ENCODE measurements around the gene HOXA9. TPM values are rescaled to one million over a fixed set of nuclear protein-coding genes. Genes with fewer than 3 reads are reported as not detected.
A peak's percentile ranks its signal among the peaks of the same experiment; 100 is the strongest.

The HOXA9 gene
- total RNA-seq, 2 experiments from 2014 or later, result not detected

DNA sequence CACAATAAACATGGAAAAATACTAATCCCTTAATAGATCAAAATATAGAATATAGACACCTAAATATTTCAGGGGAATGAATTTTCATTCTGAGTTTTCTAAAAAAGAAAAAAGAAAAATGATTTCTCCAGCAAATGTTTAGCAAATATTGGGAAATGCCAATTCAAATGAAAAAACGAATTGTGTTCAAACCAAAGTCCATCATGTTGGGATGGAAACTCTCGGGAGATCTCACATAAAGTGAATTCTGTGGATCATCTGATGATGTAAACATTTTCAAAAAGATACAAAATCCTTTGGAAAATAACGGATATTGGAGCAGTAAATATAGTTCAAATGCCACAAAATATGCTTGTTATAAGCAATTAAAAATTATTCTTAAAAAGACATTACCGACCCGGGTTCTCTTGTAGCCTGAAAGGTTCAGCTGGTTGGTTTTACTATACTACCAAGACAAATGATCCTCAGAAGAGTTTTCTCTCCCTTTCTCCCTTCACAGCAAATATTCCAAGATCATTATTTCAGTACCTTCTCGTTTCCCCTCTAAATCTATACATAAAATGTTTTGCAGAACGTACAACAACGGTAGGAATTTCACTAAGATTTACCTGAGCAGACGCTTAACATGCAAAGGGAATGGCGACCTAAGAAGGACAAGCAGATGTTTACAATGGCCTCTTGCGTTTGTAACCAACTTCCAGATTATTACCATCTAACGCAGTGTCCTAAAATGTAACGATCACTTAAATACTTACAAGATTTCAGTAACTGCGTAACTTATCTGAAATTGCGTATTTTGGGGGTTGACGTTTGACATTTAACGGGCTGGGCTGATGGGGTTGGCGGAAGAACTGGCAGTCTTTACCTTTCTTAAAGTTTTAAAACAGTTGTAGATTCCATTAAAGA lies 32.1 kb upstream of the HOXA9 start:
- Histone ChIP-seq H3K27ac (ENCODE audit: low read depth, low read length, poor library complexity, severe bottlenecking) (no peak overlapping the region), H3K4me1 (ENCODE audit: insufficient read depth, low read length, poor library complexity, severe bottlenecking) (peaks cover 17% of the 10 kb centered on the region), H3K9me2 (ENCODE audit: insufficient read depth, low read length) (no peaks in the 10 kb centered on the region), H3K4me2 (ENCODE audit: low read length) (no peak overlapping the region), H4K20me1 (ENCODE audit: insufficient read depth, low read length) (no peaks in the 10 kb centered on the region), H3K79me2 (ENCODE audit: insufficient read depth, low read depth, low read length) (no peaks in the 10 kb centered on the region), H2AFZ (ENCODE audit: low read length) (no peak overlapping the region), H3K4me3 (ENCODE audit: low read depth, low read length, poor library complexity, severe bottlenecking) (no peak overlapping the region), H3K9me3 (ENCODE audit: low read length) (no peaks in the 10 kb centered on the region), H3K36me3 (ENCODE audit: insufficient read depth, low read length) (no peaks in the 10 kb centered on the region)
- DNase-seq (ENCODE audit: low spot score), result no peak
- TF ChIP-seq EZH2phosphoT487 (IDR thresholded peaks at IDR 0.05; ENCODE audit: borderline replicate concordance, low read depth, low read length), result no peak
- TF ChIP-seq, protein P1, sequence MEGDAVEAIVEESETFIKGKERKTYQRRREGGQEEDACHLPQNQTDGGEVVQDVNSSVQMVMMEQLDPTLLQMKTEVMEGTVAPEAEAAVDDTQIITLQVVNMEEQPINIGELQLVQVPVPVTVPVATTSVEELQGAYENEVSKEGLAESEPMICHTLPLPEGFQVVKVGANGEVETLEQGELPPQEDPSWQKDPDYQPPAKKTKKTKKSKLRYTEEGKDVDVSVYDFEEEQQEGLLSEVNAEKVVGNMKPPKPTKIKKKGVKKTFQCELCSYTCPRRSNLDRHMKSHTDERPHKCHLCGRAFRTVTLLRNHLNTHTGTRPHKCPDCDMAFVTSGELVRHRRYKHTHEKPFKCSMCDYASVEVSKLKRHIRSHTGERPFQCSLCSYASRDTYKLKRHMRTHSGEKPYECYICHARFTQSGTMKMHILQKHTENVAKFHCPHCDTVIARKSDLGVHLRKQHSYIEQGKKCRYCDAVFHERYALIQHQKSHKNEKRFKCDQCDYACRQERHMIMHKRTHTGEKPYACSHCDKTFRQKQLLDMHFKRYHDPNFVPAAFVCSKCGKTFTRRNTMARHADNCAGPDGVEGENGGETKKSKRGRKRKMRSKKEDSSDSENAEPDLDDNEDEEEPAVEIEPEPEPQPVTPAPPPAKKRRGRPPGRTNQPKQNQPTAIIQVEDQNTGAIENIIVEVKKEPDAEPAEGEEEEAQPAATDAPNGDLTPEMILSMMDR (conservative IDR thresholded peaks at IDR 0.05; ENCODE audit: low read length), result no peak
- ChIA-PET POLR2A (no interaction called here), CTCF (ENCODE audit: unreplicated experiment) (no interaction called here)
- intact Hi-C loops (cut with micrococcal nuclease; ENCODE audit: unreplicated experiment), result loop anchor here (2.0 to 10.0 kb wide), 5 partner anchors 410 to 880 kb away; partner anchors contain the start of gene HIBADH
- BruUV-seq (replicated peaks), result no TSS peak

DNA sequence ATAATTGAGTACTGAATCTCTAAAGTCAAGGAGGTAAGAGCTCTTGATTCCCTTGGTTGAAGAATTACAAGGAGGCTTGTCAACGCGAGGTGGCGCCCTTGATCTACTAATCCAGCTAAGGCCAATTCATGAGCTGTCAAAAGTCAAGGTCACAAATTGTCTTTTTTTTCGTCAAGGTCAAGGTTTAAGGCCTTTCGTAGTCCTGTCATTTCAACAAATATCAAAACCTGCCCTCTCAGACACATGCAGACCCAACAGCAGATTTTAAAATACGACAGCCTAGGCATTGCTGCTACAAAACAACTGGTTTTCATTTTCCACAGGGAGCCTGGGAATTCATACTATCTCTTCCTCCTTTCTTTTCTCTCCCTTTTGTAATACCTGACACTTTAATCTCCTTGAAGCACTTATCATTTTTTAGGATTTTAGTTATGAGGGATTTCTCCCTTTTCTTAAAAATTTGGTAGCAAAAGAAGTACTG lies 31.0 kb upstream of the HOXA9 start:
- peaks cover 11% of the 10 kb centered on the region for H3K4me1 ChIP-seq (ENCODE audit: insufficient read depth, low read length, poor library complexity, severe bottlenecking)
- POLR2A ChIA-PET, result interaction anchor here (0.6 to 1.1 kb wide), 2 partner anchors 330 to 410 kb away, joined by 3 to 4 read pairs; no protein-coding TSS in a partner anchor
- no peaks in the 10 kb centered on the region for H4K20me1 ChIP-seq (ENCODE audit: insufficient read depth, low read length)
- H3K4me3 ChIP-seq (ENCODE audit: low read depth, low read length, poor library complexity, severe bottlenecking), result no peak overlapping the region
- no peaks in the 10 kb centered on the region for H3K9me3 ChIP-seq (ENCODE audit: low read length)
- no peak overlapping the region for H3K27ac ChIP-seq (ENCODE audit: low read depth, low read length, poor library complexity, severe bottlenecking)
- TF ChIP-seq, protein P1 (conservative IDR thresholded peaks at IDR 0.05; ENCODE audit: low read length), result peak; percentile 96
- TF ChIP-seq EZH2phosphoT487 (IDR thresholded peaks at IDR 0.05; ENCODE audit: borderline replicate concordance, low read depth, low read length), result no peak; the same call in 1 of the 2 replicates
- no peak overlapping the region for H3K4me2 ChIP-seq (ENCODE audit: low read length)
- no peaks in the 10 kb centered on the region for H3K79me2 ChIP-seq (ENCODE audit: insufficient read depth, low read depth, low read length)
- peak; percentile 74 for DNase-seq (ENCODE audit: low spot score)
- CTCF ChIA-PET (ENCODE audit: unreplicated experiment), result interaction anchor here (0.6 to 1.1 kb wide), 4 partner anchors 403 to 1168 kb away, joined by 3 read pairs; no protein-coding TSS in a partner anchor
- H2AFZ ChIP-seq (ENCODE audit: low read length), result no peak overlapping the region
- intact Hi-C loops (cut with micrococcal nuclease; ENCODE audit: unreplicated experiment), result loop anchor here (1.0 to 10.0 kb wide), 7 partner anchors 381 to 881 kb away; partner anchors contain the start of gene HIBADH
- no TSS peak for BruUV-seq (replicated peaks)
- H3K9me2 ChIP-seq (ENCODE audit: insufficient read depth, low read length), result no peaks in the 10 kb centered on the region
- H3K36me3 ChIP-seq (ENCODE audit: insufficient read depth, low read length), result no peaks in the 10 kb centered on the region

Data from OCI-LY7 (cell line).